ENCODE results near the gene BDP1.
"Not testable (repeated sequence)": the region's sequence is repeated elsewhere in the genome, so short reads cannot be mapped to it uniquely, and the experiment has no call there.

The BDP1 gene

DNA sequence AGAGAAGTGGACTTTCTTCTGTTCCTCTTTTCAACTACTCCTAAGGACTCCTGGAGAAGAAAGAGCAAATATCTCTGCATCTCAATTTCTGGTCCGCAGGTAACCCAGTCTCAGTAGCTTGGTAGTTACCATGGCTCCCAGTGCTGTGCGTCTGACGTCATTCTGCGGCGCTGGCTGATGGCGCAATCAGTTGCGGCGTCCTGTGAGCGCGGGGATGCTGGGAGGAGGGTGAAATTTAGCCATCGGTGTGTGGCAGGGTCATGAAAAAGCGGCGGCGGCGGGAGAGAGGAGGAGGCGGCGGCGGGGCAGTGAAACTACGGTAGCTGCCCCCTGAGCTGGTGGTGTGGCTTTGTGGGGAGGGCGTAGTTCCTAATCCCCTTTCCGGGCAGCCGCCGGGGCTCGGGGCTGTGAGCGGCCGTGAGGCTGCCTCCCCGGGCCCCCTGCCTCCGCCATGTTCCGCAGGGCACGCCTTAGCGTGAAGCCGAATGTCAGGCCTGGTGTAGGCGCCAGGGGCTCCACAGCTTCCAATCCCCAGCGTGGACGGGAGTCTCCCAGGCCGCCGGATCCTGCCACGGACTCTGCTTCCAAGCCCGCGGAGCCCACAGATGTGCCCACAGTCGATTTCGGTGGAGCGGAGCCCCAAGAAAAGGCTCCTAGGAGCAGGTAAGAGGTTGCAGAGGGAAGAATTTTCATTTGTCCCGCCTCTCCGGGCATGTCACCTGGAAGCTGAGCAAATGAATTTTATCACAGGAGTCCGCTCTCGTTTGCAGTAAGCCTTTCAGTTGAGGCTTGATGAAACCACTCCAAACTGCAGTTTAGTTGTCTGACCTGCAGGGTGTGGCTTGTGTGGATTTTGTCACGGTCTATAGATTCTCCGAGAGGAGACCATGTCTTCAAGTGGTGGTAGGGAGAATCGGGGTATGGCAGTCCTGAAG is at the start of gene BDP1:
TSS of gene BDP1 (plus strand) at position 225 of the 935 bp plus-strand sequence. CDS start at position 452, 227 bp downstream.
- DNase-seq = peak; percentile 98

DNA sequence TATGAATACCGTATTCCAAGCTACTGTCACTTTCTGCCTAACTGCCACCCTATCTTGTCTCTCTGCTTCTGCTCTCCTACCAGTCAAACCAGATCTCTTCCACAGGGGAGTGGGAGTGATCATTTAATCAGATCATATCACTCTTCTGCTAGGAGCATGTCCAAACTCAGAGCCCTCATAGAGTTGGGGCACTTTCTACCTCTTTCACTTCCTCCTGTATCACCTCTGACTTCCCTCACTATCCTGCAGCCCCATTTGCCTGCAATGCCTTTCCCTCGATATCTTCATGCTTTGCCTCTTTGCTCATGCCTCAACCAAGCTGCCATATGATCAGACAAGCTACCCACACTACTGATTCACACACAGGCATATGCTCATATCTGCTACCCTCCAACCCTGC is 45.4 kb upstream of the BDP1 start:
- DNase-seq = not testable (repeated sequence)

GRCh38 chr5:71415626-71416025 is 39.8 kb upstream of the BDP1 start:
- DNase-seq = not testable (repeated sequence)

DNA sequence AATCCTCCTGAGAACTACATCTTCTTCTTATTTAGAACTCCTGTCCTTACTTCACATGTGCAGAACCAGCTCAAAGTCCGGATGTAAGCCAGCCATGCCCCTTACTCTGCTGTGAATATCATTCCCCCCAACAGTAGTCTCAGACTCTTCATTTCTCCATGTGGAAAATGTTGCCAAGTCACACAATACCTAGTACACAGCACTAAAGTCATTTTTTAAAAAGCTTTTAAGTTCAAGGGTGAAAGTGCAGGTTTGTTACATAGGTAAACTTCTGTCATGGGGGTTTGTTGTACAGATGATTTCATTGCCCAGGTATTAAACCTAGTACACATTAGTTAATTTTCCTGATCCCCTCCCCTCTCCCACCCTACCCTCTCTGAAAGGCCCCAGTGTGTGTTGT is 37.4 kb upstream of the BDP1 start:
- DNase-seq = not testable (repeated sequence)

DNA sequence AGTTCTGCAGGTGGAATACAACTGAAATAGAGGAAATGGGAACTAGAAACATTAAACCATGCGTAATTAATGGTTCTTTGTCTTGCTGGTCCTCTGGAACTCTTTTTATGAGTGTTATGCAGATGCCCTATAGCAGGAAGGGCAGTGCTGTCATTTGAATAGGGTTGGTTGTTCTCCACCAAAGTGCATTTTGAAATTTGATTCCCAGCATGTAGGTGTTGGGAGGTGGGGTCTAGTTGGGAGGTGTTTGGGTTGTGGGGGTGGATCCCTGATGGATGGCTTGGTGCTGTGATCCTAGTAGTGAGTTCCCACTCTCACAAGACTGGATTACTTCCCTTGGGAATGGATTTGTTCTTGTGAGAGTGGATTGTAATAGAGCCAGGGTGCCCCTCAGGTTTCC is 34.2 kb upstream of the BDP1 start:
- DNase-seq = not testable (repeated sequence)

DNA sequence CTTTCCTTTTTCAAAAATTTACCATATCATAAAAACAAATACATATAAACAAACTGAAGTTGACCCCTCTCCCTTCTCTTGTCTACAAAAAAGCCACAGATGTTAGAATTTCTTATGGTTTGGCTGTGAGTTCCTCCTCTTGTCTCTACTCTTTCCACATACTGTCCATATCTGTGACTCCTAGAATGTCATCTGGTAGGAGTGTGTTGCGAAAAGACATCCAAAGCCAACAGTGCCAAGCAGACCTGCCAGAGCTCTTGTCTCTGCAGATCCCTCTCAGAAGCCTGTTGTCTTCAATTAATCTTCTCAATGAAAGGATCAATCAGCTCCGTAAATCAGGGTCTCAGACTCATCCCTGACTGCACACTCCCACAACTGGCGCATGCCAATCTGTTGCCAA is 31.6 kb upstream of the BDP1 start:
- DNase-seq = not testable (repeated sequence)

DNA sequence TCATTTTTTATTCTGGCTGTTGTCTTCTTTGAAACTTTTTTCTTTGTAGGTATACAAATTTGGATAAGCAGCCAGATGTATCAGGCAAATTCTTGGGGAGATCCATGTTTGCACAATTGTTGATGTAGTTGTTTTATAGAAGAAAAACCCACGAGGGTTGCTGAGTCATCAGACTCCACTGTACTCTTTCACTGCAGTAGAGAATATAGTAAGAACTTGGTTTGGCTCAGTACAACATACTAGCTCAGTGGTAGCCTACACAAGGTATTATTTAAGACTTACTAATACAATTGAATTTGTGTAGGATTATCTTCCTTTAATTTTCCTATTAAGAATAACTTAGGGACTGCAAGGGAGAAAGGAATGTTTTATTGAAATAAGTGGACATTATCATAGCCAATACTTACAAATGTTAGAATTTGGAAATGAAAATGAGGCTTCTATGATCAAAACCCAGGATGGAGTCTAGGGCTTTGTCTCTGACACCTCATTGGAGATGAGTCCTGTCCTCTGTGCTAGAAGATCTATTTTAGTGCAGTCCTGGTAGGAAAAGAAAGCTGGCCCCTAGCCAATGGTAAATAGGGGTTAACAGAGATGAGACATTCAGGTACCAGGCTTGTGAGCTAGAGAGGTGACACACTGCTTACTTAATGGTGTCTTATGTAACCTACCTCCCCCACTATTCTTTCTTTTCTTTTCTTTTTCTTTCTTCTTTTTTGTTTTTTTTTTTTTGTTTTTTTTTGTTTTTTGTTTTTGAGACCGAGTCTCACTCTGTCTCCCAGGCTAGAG is 28.6 kb upstream of the BDP1 start:
- DNase-seq = not testable (repeated sequence)

DNA sequence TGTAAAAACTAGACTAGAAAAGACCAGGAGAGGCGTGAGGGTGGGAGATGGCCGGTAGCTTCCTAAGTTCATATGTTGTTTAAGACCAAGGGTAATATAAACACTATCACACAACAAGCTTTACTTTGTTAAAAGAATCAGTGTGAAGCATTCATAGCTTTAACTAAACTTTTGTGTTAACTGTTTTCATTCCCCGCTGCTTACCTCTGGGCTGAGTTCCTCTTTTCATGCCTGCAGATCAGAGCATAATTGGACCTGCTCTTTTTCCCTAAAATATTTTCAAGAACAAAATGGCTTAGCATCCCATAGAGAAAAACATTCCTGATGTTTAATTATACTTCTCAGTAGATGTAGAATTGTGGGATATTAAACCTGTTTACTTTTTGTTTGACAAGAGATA is 23.0 kb upstream of the BDP1 start:
- not testable (repeated sequence) for DNase-seq

GRCh38 chr5:71434825-71435224 is 20.6 kb upstream of the BDP1 start:
- not testable (repeated sequence) for DNase-seq

DNA sequence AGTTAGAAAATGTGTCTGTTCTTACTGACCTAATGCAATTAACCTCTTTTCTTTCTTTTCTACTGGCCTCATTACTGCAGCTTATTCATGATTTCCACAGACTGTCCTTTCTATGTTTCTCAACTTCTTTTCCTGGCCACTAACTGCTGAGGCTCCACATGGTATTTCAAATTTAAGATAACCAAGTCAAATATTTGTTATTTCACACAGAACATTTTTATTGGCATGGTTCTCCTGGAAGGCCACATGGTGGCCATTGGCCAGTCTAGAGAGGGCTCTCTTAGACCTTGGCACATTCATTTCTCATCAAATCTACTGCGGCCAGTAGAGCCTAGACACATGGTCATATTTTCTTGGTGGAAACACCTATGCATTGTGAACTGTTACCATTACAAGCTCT is 13.9 kb upstream of the BDP1 start:
- not testable (repeated sequence) for DNase-seq

DNA sequence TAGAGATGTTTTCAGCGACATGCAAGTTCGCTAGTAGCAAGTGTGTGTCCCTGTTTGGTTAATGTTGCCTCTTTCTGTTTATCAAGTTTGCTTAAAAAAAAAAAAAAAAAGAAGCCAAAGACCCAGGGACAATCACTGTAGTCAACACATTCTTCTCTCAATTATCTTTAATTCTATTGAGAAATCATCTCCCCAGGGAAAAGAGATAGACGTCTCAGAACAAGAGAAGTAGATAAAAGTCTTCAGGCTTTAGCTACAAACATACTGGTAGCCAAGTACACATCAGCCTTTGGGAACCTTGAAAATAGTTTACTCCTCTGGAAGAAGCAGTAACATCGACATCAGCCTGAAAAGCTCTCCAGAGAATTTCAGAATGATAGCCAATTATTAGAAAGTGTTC is 11.6 kb upstream of the BDP1 start:
- DNase-seq = not testable (repeated sequence)

DNA sequence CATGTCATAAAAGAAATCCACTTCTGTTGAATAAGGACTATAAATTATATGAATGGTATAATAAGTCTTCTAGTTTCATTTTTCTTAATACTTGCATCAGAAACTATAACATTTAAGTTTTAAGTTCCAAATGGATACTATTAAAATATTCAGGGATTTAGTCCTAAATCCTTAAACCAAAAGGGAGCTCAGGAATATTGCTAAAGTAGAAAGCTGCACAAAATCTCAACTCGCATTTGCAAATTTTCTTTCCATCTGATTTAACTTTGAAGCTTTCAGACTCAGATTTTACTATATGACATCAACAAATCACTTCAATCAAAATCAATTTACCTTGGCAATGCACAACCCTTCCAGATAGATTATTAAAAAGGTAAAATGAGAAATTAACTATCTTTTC is 10.4 kb upstream of the BDP1 start:
- not testable (repeated sequence) for DNase-seq

- DNase-seq = not testable (repeated sequence)
Observed at GRCh38 chr5:71445523-71446152, 9.8 kb upstream of the BDP1 start.

- DNase-seq = not testable (repeated sequence)
Observed at GRCh38 chr5:71446540-71447216, 8.8 kb upstream of the BDP1 start.

GRCh38 chr5:71447218-71447808 is 8.1 kb upstream of the BDP1 start:
- DNase-seq = peak; percentile 45

- DNase-seq = no peak
Observed at GRCh38 chr5:71452876-71453275, 2.6 kb upstream of the BDP1 start.

- no peak for DNase-seq
Observed at GRCh38 chr5:71454913-71455312, 538 bp upstream of the BDP1 start.

GRCh38 chr5:71456362-71456743 is 902 bp downstream of the BDP1 start:
- no peak for DNase-seq

GRCh38 chr5:71457106-71457505 is 1.7 kb downstream of the BDP1 start:
- no peak for DNase-seq

- no peak for DNase-seq
Observed at GRCh38 chr5:71460693-71461092, 5.2 kb downstream of the BDP1 start.

DNA sequence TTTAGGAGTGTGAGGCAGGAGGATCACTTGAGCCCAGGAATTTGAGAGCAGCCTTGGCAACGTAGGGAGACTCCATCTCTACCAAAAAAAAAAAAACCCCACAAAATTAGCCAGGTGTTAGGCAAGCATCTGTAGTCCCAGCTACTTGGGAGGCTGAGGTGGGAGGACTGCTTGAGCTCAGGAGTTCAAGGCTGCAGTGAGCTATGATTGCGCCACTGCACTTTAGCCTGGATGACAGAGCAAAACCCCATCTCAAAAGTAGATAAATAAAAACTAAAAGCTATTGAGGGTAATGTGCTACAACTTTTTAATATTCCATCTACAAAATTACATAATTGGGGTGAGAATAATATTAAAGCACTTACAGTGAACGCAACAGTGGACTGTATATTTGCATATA is 5.9 kb downstream of the BDP1 start:
- DNase-seq = no peak

GRCh38 chr5:71471193-71471592 is 15.7 kb downstream of the BDP1 start:
- DNase-seq = no peak
